Naive thymus-derived CD8-positive, alpha-beta T cell (primary cell): ENCODE results near the gene RDH8. TPM values are rescaled to one million over a fixed set of nuclear protein-coding genes. Genes with fewer than 3 reads are reported as not detected.

Experiments used
- ATAC-seq, 2 donors: fragments of 150-1000 bp; cut with Tn5 transposase in 1 of 2; sonication (Bioruptor Pico), chemical (Tn5 transposase) in 1 of 2; 1 replicate in 1 of 2; 2 replicates in 1 of 2; pipeline ENCODE4 v1.10.0; 2021; ENCODE audit warnings: mild to moderate bottlenecking in 2 of 2, moderate library complexity in 2 of 2
- POLR2A ChIA-PET: fragments of 350-600 bp; sonication (Branson Sonifier 250); formaldehyde crosslinking; loops from one replicate; lab custom pipeline; 2021; ENCODE audit warnings: antibody characterized with exemption; lab: Charles Lee
- DNase-seq, 10 donors: peaks; one replicate each; pipeline versions ENCODE4 v3.0.0 to v3.0.0-alpha.2; 2020 to 2022
- H3K27ac Mint-ChIP-seq, 10 donors: one replicate each; pipeline ENCODE4 v1.8.0; 2020 to 2022; ENCODE audit warnings: mild to moderate bottlenecking in 10 of 10, mixed read lengths in 10 of 10, moderate library complexity in 4 of 10, inconsistent platforms in 1 of 10
- H3K27me3 Mint-ChIP-seq, 5 donors: one replicate each; pipeline ENCODE4 v1.8.0; 2021 to 2022; ENCODE audit warnings: mixed read lengths in 5 of 5
- H3K36me3 Mint-ChIP-seq, 3 donors: one replicate each; pipeline ENCODE4 v1.8.0; 2020 to 2022; ENCODE audit warnings: mixed read lengths in 3 of 3, mild to moderate bottlenecking in 2 of 3, inconsistent platforms in 1 of 3
- H3K4me1 Mint-ChIP-seq, 4 donors: one replicate each; pipeline ENCODE4 v1.8.0; 2021 to 2022; ENCODE audit warnings: mixed read lengths in 4 of 4
- H3K4me3 Mint-ChIP-seq, 10 donors: one replicate each; pipeline ENCODE4 v1.8.0; 2020 to 2022; ENCODE audit warnings: mild to moderate bottlenecking in 10 of 10, mixed read lengths in 10 of 10, moderate library complexity in 6 of 10, inconsistent platforms in 1 of 10
- H3K9me3 Mint-ChIP-seq, 9 donors: one replicate each; pipeline ENCODE4 v1.8.0; 2020 to 2022; ENCODE audit warnings: mixed read lengths in 9 of 9, mild to moderate bottlenecking in 3 of 9, inconsistent platforms in 1 of 9, moderate library complexity in 1 of 9
- polyA plus RNA-seq, 3 donors: library from polyadenylated mRNA; unstranded; fragments of 300-500 nt; fragmentation: Illumina TruSeq; gene quantifications; one replicate each; pipeline ENCODE4 v1.2.3, GENCODE V29; 2021
- total RNA-seq, 8 experiments: library from RNA in 2 of 8; stranded (reverse) in 2 of 8; gene quantifications; one replicate each; pipeline ENCODE4 v1.2.3 and lab custom pipeline; 2021 to 2026

Gene RDH8
- total and polyA plus RNA-seq, 5 experiments from 2014 or later = not detected

GRCh38 chr19:10007371-10008183 is 5.7 kb upstream of the RDH8 start:
- ATAC-seq (no peak), DNase-seq (no peak)
- Mint-ChIP-seq H3K36me3 (peaks cover 0 to 15% (median 10%) of the 10 kb centered on the region in 3 donors), H3K4me3 (no peak overlapping the region), H3K27me3 (peaks cover 40 to 90% (median 59%) of the 10 kb centered on the region in 5 donors), H3K4me1 (peaks cover 11 to 21% (median 16%) of the 10 kb centered on the region in 4 donors), H3K27ac (no peak overlapping the region), H3K9me3 (peaks cover 0 to 7% (median 0%) of the 10 kb centered on the region in 9 donors)
- POLR2A ChIA-PET = interaction anchor here (0.5 kb wide), 1 partner anchor 15 kb away, joined by 3 read pairs; no protein-coding TSS in a partner anchor

- H3K27ac Mint-ChIP-seq = peak overlapping the region in 1 of 10 donors; percentile 51
- no peak for ATAC-seq
Measured at GRCh38 chr19:10008184-10008765, 5.0 kb upstream of the RDH8 start.

GRCh38 chr19:10009714-10010224 is 3.5 kb upstream of the RDH8 start:
- POLR2A ChIA-PET = no interaction called here
- Mint-ChIP-seq H3K9me3 (peaks cover 0 to 7% (median 0%) of the 10 kb centered on the region in 9 donors), H3K27me3 (peaks cover 41 to 87% (median 62%) of the 10 kb centered on the region in 5 donors), H3K4me1 (peaks cover 11 to 20% (median 15%) of the 10 kb centered on the region in 4 donors), H3K36me3 (peaks cover 0 to 15% (median 10%) of the 10 kb centered on the region in 3 donors), H3K27ac (peak overlapping the region in 1 of 10 donors; percentile 52), H3K4me3 (peak overlapping the region in 7 of 10 donors; percentile 11 to 69 (median 61))
- DNase-seq (no peak), ATAC-seq (no peak)

More at GRCh38 chr19:10008184-10008765, 5.0 kb upstream of the RDH8 start:
- DNase-seq = no peak
- Mint-ChIP-seq H3K27me3 (peaks cover 39 to 90% (median 57%) of the 10 kb centered on the region in 5 donors), H3K36me3 (peaks cover 0 to 15% (median 10%) of the 10 kb centered on the region in 3 donors), H3K4me1 (peaks cover 11 to 20% (median 16%) of the 10 kb centered on the region in 4 donors), H3K9me3 (peaks cover 0 to 7% (median 0%) of the 10 kb centered on the region in 9 donors), H3K4me3 (peak overlapping the region in 7 of 10 donors; percentile 2 to 76 (median 28))
- POLR2A ChIA-PET = no interaction called here

- DNase-seq = no peak
- H3K4me1 Mint-ChIP-seq = peaks cover 11 to 20% (median 15%) of the 10 kb centered on the region in 4 donors
- ATAC-seq = no peak
- peak within 1 kb of the TSS in 1 of 10 donors; percentile 52 for H3K27ac Mint-ChIP-seq
- H3K9me3 Mint-ChIP-seq = peaks cover 0 to 7% (median 0%) of the 10 kb centered on the region in 9 donors
- peak within 1 kb of the TSS in 7 of 10 donors; percentile 23 to 69 (median 61) for H3K4me3 Mint-ChIP-seq
- POLR2A ChIA-PET = no interaction called here
- H3K27me3 Mint-ChIP-seq = peaks cover 41 to 82% (median 61%) of the 10 kb centered on the region in 5 donors
- peaks cover 0 to 15% (median 10%) of the 10 kb centered on the region in 3 donors for H3K36me3 Mint-ChIP-seq
Measured at GRCh38 chr19:10010247-10010691, 3.0 kb upstream of the RDH8 start, which contains the start of gene COL5A3. Gene COL5A3 (minus strand): TSS chr19:10010504. CDS start chr19:10010385, 119 bp downstream.

GRCh38 chr19:10010939-10011338 is 2.3 kb upstream of the RDH8 start:
- ATAC-seq (no peak), DNase-seq (no peak)
- H3K36me3 Mint-ChIP-seq = peaks cover 0 to 15% (median 10%) of the 10 kb centered on the region in 3 donors
- H3K4me1 Mint-ChIP-seq = peaks cover 11 to 20% (median 14%) of the 10 kb centered on the region in 4 donors
- POLR2A ChIA-PET = no interaction called here
- no peak overlapping the region for H3K27ac Mint-ChIP-seq
- peaks cover 0 to 7% (median 0%) of the 10 kb centered on the region in 9 donors for H3K9me3 Mint-ChIP-seq
- peak overlapping the region in 4 of 10 donors; percentile 15 to 53 (median 28) for H3K4me3 Mint-ChIP-seq
- peaks cover 41 to 75% (median 58%) of the 10 kb centered on the region in 5 donors for H3K27me3 Mint-ChIP-seq

GRCh38 chr19:10011974-10012373 is 1.3 kb upstream of the RDH8 start:
- peaks cover 10 to 15% (median 14%) of the 10 kb centered on the region in 4 donors for H3K4me1 Mint-ChIP-seq
- H3K27me3 Mint-ChIP-seq = peaks cover 38 to 71% (median 55%) of the 10 kb centered on the region in 5 donors
- peaks cover 0 to 15% (median 8%) of the 10 kb centered on the region in 3 donors for H3K36me3 Mint-ChIP-seq
- DNase-seq (no peak), ATAC-seq (no peak)
- peaks cover 0 to 7% (median 0%) of the 10 kb centered on the region in 9 donors for H3K9me3 Mint-ChIP-seq
- POLR2A ChIA-PET = no interaction called here
- H3K27ac Mint-ChIP-seq = no peak overlapping the region
- H3K4me3 Mint-ChIP-seq = no peak overlapping the region

GRCh38 chr19:10013834-10014618 is 743 bp downstream of the RDH8 start:
- H3K27ac Mint-ChIP-seq = no peak overlapping the region

GRCh38 chr19:10018263-10018662 is 5.0 kb downstream of the RDH8 start:
- peaks cover 7 to 23% (median 16%) of the 10 kb centered on the region in 5 donors for H3K27me3 Mint-ChIP-seq
- no peak overlapping the region for H3K27ac Mint-ChIP-seq
- H3K4me1 Mint-ChIP-seq = peaks cover 0 to 4% (median 2%) of the 10 kb centered on the region in 4 donors
- no peak overlapping the region for H3K4me3 Mint-ChIP-seq
- no peak for ATAC-seq
- POLR2A ChIA-PET = no interaction called here
- no peak for DNase-seq
- no peaks in the 10 kb centered on the region for H3K9me3 Mint-ChIP-seq
- H3K36me3 Mint-ChIP-seq = no peaks in the 10 kb centered on the region

More at GRCh38 chr19:10013834-10014618, 743 bp downstream of the RDH8 start:
- peaks cover 0 to 6% (median 5%) of the 10 kb centered on the region in 3 donors for H3K36me3 Mint-ChIP-seq
- peaks cover 4 to 8% (median 6%) of the 10 kb centered on the region in 4 donors for H3K4me1 Mint-ChIP-seq
- no peak for DNase-seq
- peaks cover 0 to 4% (median 0%) of the 10 kb centered on the region in 9 donors for H3K9me3 Mint-ChIP-seq
- peaks cover 24 to 53% (median 37%) of the 10 kb centered on the region in 5 donors for H3K27me3 Mint-ChIP-seq
- H3K4me3 Mint-ChIP-seq = no peak overlapping the region
- POLR2A ChIA-PET = no interaction called here
- ATAC-seq = no peak

- ATAC-seq (no peak), DNase-seq (no peak)
- Mint-ChIP-seq H3K27me3 (peaks cover 4 to 18% (median 10%) of the 10 kb centered on the region in 5 donors), H3K9me3 (no peaks in the 10 kb centered on the region), H3K4me1 (peaks cover 0 to 4% (median 2%) of the 10 kb centered on the region in 4 donors), H3K27ac (no peak overlapping the region), H3K4me3 (no peak overlapping the region), H3K36me3 (no peaks in the 10 kb centered on the region)
- POLR2A ChIA-PET = no interaction called here
Measured at GRCh38 chr19:10018786-10019185, 5.5 kb downstream of the RDH8 start.

- ATAC-seq (no peak), DNase-seq (no peak)
- peaks cover 0 to 18% (median 10%) of the 10 kb centered on the region in 5 donors for H3K27me3 Mint-ChIP-seq
- POLR2A ChIA-PET = no interaction called here
- peaks cover 0 to 4% (median 2%) of the 10 kb centered on the region in 4 donors for H3K4me1 Mint-ChIP-seq
- H3K36me3 Mint-ChIP-seq = no peaks in the 10 kb centered on the region
- no peak overlapping the region for H3K27ac Mint-ChIP-seq
- no peaks in the 10 kb centered on the region for H3K9me3 Mint-ChIP-seq
- H3K4me3 Mint-ChIP-seq = no peak overlapping the region
Measured at GRCh38 chr19:10019246-10019645, 6.0 kb downstream of the RDH8 start.

- H3K36me3 Mint-ChIP-seq = no peaks in the 10 kb centered on the region
- no peak overlapping the region for H3K27ac Mint-ChIP-seq
- H3K27me3 Mint-ChIP-seq = peaks cover 0 to 18% (median 10%) of the 10 kb centered on the region in 5 donors
- H3K9me3 Mint-ChIP-seq = no peaks in the 10 kb centered on the region
- H3K4me3 Mint-ChIP-seq = no peak overlapping the region
- no peak for DNase-seq
- peaks cover 0 to 4% (median 2%) of the 10 kb centered on the region in 4 donors for H3K4me1 Mint-ChIP-seq
- POLR2A ChIA-PET = no interaction called here
- ATAC-seq = no peak
Measured at GRCh38 chr19:10020851-10021250, 7.6 kb downstream of the RDH8 start.
